ENCODE measurements around the gene PLB1.
"Not testable (repeated sequence)": the region's sequence is repeated elsewhere in the genome, so short reads cannot be mapped to it uniquely, and the experiment has no call there.

Gene PLB1

DNA sequence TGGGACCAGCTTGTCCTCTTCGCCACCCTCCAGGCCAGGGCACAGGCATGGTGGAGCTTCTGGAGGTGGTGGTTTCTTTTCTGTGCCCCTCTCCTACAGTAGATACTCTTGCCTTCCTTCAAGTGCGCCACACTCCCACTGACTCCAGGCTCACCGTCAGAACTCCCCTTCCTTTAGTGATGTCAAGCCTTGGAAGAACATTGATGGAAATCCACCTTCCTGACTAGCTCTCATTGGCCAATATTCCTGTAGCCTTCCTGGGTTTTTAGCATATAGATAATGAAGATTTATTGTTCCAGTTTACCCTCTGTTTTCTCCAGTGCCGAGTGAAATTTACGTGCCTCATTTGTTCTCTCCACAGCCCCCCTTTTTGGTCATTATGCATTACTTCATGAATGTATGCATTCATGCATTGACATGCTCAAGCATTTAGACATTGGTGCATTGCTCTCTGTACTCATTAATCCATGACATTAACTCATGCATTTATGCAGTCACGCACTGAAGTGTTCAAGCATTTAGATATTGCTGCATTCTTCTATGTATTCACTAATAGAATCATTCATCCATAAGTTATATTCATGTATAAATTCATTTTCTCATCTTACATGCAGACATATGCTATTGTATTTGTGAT lies 37.3 kb downstream of the PLB1 start:
- DNase-seq (ENCODE audit: low read depth), result no peak

DNA sequence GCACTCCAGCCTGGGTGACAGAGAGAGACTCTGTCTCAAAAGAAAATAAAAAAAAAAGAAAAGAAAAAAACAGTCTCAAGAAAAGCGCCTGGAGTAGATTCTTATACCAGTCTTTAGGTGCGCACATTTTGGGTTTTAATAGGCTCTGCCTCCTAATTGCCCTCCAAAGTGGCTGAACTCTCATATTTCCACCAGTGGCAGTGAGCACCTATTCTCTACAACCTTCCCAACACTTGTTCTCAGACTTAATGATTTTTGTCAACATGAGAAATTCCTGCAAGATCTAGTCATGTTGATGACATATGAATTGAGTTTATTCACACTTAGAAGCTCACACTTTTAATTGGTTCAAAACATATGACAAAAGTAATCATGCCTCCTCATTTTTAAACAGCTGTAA lies 39.0 kb downstream of the PLB1 start:
- no peak for DNase-seq (ENCODE audit: low read depth)

DNA sequence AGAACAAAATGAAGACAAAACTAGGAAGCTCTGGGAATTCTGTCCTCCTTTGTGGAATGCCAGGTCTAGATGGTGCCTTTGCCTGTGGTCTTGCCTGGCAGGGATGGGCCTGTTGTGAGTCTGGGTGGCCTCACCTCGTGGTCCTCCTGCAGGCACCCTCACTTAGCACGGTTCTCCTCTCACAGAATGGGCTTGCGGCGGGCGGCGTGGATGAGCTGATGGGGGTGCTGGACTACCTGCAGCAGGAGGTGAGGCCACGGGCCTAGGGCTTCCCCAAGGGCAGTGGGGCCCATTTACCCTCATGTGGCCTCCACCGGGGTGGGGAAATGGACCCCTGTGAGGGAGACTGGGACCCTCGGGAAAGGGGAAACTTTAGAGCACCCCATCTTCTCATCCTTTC lies 42.3 kb downstream of the PLB1 start:
- DNase-seq (ENCODE audit: low read depth), result no peak

DNA sequence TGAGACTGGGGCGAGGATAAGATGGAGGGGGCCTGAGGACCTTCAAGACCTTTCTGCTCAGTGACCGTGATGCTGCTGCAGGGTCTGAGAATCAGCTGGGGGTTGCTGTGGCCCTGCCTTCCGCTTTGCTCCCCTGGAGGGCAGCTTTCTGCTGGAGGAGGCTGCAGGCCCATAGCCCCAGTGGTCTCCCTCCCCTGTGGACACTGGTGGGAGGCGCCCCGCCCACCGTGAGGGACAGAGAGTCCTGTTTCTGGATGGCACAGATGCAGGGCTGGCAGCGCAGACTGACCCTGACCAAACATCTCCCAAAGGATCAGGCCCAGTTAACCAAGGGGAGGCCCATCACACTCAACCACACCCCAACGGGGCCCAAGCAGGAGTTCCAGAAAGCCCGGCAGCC lies 42.8 kb downstream of the PLB1 start:
- no peak for DNase-seq (ENCODE audit: low read depth)

DNA sequence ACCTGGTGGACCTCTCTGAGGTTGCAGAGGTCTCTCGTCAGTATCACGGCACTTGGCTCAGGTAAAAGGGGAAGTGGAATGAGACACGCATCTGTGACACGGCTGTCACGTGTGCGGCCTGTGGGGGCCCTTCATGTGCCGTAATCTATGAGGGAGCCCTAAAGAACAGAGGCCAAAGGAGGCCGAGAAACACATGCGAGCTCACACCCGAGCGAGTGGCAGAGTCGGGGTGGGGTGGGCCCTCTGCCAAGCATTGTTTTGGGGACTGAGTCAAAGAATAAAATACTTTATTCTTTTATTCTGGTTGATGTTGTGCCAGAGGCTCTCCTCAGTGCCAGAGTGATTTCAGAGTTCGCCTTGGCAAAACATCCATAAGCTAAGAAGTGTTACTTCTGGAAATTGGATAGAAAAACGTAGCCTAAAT lies 43.3 kb downstream of the PLB1 start:
- DNase-seq (ENCODE audit: low read depth), result no peak

DNA sequence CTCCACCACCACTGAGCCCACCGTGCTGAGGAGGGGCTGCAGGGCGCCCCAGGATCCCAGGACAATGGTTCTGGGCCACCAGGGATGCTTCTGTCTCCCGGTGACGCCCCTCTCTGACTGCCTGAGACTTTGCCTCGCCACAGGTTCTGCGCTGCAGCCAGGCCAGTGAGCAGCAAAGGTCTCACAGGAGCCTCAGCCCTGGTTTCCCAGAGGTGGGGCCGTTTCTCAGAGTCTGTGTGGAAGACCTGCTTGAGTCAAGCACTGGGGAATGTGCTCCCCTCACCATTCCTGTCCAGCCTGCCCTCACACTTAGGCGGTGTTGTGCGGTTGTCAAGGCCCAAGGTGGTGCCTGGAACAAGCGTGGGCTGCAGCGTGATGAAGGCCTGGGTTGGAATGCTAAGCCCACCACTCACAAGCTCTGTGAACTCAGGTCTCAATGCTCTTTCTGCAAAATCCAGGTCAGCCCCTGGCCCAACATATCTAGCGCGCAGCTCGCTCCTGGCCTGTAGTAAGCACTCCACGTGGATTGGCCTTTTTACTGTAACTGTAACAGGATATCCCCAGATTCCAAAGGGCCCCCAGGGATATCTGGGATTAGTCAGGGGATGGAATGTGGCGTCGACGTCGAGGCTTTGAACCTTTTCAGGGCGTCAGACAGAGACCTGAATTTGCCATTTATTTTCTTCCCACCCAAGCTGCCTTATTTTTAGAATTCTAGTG lies 47.6 kb downstream of the PLB1 start:
- no peak for DNase-seq (ENCODE audit: low read depth)

DNA sequence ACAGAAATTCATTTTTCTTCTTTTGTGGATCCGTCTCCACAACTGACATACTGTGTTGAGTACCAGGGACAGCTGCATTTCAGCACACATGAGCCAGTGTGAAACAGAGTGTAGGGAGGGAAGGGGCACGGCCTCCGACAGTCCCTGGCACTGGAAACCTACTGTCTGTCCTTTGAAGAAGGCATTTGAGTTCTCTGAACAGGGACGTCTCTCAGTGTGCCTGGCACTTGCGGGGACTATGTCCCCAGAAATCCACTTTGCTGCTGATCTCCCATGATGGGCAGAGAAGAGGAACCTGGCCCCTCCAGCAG lies 48.1 kb downstream of the PLB1 start:
- DNase-seq (ENCODE audit: low read depth), result no peak

DNA sequence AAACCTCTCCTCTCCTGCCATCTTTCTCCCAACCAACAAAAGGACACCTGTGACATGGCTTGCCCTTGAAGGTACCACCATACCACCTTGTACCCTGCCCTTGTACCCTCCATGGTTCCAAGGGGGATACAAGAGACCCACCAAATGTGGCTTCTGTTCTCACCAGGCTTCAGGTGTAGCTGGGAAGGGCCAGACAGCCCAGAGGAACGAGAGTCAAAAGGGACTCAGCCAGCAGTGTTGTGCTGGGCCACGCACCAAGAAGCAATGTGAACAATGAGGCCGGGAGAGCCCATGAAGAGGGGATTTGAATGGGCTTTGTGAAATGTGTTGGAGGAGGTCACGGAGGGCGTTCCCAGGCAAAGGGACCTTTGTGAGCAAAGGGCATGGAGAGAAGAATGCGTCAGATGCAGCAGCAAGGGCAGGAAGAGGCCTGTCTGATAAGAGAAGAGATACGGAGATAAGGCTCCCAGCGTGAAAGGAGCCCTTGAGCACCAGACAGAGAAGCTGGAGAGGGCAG lies 48.6 kb downstream of the PLB1 start:
- DNase-seq (ENCODE audit: low read depth), result no peak

DNA sequence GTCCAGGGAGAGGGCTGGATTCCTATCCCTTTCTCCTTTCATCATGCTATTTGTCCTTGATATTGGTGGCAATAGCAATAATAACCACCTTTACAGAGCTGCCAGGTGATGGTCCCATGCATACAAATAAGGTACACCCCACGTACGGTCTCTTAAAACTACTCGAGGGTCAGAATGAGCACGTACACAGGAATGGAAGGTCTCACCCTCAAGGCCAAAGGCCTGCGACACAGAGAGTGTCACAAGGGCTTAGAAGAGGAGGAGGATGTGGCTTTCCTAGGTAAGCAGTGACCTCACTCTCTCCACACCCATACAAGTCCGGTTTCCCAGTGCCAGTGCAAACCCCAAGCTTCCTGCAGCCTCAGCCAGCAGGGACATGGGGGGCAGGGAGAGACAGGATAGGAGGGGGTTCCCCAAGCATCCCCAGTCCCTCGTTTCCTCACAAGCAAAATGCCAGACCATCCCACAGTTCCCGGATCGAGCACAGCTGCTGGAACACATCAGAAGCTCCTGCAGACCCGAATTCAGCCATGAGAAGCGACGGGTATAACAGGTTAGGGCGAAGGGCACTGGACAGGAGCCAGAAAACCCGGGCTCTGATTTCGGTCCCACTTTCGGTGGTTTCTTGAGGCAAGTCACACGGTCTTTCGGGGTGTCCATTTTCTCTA lies 49.2 kb downstream of the PLB1 start:
- DNase-seq (ENCODE audit: low read depth), result no peak

DNA sequence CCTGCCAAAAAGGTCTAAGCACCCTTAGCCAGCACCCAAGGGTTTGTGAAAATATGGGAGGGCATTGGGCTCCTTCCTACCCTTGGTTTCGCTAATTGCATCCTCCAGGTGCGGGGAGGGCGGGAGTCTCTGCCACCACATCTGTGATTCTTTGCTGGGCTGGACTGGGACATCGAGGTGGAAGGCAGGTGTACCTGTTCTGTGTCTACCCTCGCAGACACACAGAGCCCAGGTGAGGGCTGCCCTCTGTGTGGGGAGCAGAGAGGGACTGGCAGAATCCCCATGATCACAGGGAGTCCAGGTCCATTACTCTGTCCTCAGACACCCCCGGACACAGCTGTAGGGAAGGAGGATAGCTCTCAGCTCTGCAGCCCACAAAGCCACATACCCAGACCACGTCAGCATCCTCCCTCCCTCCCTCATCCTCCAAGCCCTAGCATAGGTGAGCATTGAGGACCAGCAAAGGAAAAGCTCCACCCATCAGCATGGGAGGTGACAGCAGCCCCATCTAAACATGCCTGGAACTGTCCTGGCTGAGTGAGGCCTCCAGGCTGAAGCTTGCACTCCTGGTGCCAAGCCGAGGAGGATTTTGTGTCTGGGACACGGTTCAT lies 49.8 kb downstream of the PLB1 start:
- DNase-seq (ENCODE audit: low read depth), result no peak

DNA sequence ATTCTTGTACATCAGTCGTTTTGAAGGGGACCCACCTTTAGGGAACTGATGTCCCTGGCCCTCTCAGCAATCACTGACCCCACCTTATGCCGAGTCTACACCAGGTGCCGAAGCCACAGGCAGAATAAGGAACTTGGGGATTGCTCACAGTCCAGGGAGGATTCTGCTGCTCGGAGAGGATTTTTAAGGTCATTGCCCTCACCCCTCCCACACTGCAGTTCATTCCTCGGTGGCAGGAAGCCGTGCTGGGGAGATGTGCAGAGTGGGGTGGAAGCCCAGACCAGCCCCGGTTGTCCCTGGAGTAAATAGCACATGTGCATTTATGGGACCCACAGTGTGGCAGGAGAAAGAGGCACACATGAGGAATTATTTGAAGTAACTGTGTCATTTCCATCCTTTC lies 50.4 kb downstream of the PLB1 start:
- DNase-seq (ENCODE audit: low read depth), result no peak

DNA sequence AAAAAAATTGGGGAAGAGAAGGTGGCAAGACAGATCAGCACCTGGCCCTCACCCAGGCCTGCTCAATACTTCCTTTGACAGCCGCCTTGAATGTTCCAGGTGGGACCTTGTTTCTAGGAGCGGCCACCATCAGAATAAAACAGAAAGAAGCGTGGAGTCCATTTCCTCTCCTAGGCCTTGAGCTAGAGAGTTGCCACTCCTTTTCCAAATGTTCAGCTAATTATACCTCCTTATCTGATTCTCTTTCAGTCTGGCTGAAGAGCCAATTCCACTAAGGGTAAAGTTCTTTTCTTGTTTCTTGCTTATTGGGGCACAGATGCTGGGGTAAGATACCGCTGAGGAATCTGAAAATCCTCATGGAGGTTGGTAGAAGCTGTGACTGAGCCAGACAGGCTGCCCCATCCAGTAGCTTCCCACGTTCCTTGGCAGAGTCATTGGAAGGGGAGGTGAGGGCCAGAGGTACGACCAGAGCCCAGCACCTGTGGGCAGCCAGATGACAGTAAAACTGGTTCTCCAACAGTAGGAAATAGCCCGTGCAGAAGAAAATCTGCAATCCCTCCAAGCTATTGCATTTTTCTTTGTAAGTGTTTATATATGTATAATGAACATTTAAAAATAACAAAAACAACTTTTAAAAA lies 51.5 kb downstream of the PLB1 start:
- DNase-seq (ENCODE audit: low read depth), result no peak

DNA sequence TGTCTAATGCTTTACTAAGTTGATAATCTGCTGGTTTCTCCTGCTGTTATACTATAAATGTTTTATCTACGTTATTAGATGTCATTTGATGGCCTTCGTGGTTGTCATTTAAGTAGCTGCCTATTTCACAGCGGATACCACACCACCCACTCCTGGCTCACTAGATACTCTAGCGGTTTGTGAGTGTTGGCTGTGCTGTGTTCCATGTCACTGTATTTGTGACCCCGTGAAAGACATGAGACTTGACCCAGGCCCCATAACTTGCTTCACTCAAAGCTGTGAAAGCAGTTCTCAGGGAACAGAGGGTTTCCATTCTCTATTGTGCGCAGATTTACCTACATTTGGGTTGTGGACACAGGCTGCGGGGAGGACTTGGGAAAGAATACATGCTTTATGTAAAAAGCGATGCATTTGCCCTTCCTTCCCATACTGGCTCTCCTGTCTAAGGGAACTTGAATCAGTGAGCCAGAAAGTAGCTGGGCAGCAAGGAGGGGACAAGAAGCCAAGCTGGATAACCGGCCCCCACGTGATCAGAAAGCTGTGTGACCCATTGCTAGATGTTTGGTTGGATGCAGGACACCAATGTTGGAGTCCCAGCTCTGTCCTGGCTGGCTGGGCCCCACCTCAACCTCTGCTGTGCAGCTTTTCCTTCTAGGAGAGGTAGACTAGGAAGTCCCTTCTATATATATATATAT lies 52.2 kb downstream of the PLB1 start:
- no peak for DNase-seq (ENCODE audit: low read depth)

DNA sequence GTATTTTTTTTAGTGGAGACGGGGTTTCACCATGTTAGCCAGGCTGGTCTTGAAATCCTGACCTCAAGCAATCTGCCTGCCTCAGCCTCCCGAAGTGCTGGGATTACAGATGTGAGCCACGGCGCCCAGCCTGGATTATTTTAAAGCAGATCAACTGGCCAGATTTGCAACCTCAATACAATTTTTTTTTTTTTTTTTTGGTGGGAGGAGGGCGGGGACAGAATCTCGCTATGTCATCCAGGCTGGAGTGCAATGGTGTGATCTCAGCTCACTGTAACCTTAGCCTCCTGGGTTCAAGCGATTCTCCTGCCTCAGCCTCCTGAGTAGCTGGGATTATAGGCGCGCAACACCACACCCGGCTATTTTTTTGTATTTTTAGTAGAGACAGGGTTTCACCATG lies 54.5 kb downstream of the PLB1 start:
- not testable (repeated sequence) for DNase-seq (ENCODE audit: low read depth)

DNA sequence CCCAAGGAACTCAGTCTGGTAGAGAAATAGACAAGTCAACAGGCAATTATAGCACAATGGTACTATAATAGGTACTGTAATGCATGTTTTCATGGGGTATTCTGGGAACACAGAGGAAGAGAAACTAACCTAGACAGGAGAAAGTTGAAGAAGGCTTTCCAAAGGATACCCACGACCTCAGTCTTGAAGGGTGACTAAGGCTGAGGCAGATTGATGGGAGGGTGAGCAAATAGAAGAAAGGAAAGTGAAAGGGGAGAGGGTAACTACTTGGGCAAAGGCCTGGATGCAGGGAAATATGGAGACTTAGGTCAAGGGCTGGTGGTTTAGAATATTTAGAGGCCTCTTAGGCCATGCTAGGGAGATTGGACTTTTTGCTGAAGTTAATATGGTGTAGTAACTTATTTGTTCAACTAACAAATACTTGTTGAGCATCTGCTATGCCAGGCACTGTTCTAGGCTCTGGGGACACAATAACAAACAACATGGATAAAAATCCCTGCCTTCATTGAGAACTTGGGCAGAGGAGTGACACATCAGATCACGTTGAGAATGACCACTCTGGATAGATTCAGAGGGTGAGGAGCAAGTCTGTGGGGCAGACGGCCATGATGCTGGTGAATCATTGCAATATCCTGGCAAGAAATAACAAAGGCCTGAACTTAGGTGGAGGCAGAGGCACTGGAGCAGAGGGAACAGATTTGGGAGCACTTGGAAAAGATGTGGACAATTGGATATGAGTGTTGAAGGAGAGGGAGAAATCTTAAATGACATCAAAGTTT lies 56.4 kb downstream of the PLB1 start:
- peak; percentile 7 for DNase-seq (ENCODE audit: low read depth)

DNA sequence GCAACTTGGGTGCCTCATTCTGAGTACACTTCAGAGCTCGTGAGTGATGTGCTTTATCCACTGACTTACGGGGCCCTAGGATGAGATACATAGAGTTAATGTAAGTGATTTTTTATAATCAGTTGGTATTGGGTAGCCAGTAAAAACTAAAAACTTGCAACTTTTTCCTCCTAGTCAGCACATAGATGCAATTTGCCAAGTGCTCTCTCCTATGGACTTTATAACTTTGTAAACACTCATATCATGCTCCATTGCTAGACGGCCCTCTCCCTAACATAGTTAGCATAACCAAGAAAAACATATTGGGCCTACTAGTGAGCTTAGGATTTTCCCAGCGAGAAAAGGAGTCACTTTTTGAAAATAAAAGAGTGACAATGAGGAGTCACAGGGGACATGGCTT lies 60.4 kb downstream of the PLB1 start:
- DNase-seq (ENCODE audit: low read depth), result no peak

DNA sequence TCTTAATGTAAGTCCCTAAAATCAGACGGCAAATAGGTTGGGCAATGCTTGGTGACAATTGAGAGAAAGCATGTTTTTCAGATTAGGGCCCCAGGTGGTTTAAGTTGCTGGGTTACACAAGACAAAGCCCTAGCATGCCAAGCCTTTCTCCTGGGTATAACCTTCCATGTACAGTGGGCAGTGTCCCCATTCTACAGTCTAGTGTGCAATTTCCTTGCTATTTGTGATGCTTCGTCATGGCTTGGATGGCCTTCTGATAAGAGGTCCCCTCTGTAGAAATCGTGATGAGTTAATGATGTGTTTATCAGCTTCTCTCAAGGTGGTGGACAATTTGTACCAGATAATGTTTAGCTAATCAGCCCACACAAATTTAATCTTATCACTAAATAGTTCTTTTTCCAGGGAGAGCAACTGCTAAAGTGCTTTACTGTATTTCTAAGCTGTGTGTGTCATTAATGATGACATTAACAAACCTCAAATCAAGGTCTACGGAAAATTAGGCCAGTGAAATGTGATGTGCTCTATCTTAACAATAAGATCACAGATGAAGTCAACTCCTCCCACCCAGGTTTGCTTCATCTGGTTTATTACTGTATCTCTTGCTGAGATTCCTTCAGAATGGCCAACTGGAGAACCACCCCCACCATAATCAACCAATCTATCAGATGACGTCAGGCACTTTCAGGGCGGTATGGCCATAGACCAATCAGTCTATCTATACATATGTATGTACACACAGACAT lies 61.7 kb downstream of the PLB1 start:
- no peak for DNase-seq (ENCODE audit: low read depth)

DNA sequence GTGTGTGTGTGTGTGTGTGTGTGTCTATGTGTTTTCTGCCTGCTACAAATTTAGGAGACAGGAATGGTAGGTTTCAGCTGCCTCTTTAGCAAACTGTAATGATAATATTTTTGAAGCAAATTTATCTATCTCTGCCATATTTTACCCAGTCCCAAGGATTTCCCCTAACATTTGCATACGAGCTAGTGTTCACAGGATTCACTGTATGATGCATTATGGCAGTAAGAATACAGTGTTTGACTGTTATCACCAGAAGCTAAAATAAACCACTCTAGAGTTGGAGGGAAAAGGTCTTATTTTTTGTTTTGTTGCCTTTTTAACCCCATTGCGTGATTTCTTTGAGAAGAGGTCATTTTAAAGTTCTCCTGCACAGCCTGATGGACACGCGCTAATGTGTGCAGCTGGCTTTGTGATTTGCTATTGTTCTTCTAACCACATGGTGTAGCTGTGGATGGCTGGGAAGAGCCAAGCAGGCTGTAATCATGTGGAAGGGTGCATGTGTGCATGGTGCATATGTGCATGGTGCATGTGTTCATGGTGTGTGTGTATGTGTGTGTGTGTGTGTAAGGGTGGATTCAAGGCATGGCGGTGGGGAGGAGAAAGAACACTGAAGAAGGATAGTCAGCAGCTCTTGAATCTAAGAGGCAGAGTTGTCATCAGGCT lies 62.4 kb downstream of the PLB1 start:
- DNase-seq (ENCODE audit: low read depth), result no peak

DNA sequence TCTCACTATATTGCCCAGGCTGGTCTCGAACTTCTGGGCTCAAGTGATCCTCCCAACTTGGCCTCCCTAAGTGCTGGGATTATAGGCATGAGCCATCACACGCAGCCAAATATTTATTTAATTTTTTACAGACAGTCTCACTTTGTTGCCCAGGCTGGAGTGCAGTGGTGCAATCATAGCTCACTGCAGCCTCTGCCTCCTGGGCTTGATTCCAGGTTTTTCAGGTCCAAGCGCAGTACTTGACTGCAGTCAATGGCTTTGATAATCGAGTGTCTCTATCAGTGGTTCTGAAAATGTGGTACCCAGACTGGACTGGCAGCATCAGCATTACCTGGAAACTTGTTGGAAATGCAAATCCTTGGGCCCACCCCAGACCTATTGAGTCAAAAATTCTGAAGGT lies 63.1 kb downstream of the PLB1 start:
- no peak for DNase-seq (ENCODE audit: low read depth)

DNA sequence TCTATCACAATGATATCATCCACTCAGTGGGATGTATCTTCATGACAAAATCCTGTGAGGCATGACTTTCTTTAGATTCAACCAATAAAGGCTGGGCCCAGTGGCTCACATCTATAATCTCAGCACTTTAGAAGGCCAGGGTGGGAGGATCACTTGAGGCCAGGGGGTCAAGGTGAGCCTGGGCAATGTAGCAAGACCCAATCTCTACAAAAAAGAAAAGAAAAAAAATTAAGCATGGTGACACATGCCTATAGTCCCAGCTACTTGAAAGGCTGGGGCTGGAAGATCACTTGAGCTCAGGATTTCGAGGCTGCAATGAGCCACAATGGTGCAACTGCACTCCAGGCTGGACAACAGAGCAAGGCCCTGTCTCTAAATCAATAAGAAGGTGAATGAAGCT lies 68.0 kb downstream of the PLB1 start:
- no peak for DNase-seq (ENCODE audit: low read depth)

Data from GM04504 (cell line).